Calu3 (cell line): Measurements from ENCODE around the gene WIPF3. TPM values are rescaled to one million over a fixed set of nuclear protein-coding genes. Genes with fewer than 3 reads are reported as not detected.

Source experiments
- BruUV-seq: library from RNA; stranded (reverse); fragments of 400-500 nt; replicated peaks from 2 replicates; lab custom pipeline; 2021; lab: Mats Ljungman, UMichigan
- CTCF ChIA-PET: fragments of 300-600 bp; sonication (Branson Sonifier 250); formaldehyde crosslinking; loops from one replicate; lab custom pipeline; 2022; ENCODE audit warnings: antibody characterized with exemption; lab: Charles Lee
- DNase-seq: peaks from one replicate; pipeline ENCODE4 v3.0.0; 2022
- H3K27ac Mint-ChIP-seq: one replicate; pipeline ENCODE4 v1.8.0; 2022; ENCODE audit warnings: mixed read lengths; ENCODE audit not compliant: unreplicated experiment
- H3K27me3 Mint-ChIP-seq: one replicate; pipeline ENCODE4 v1.8.0; 2022; ENCODE audit warnings: mixed read lengths; ENCODE audit not compliant: unreplicated experiment
- H3K36me3 Mint-ChIP-seq: one replicate; pipeline ENCODE4 v1.8.0; 2022; ENCODE audit warnings: mild to moderate bottlenecking, moderate library complexity, mixed read lengths; ENCODE audit not compliant: insufficient read depth, unreplicated experiment
- H3K4me1 Mint-ChIP-seq: one replicate; pipeline ENCODE4 v1.8.0; 2022; ENCODE audit warnings: mild to moderate bottlenecking, low read depth, mixed read lengths; ENCODE audit not compliant: unreplicated experiment
- H3K4me3 Mint-ChIP-seq: one replicate; pipeline ENCODE4 v1.8.0; 2022; ENCODE audit warnings: mild to moderate bottlenecking, low read depth, moderate library complexity, mixed read lengths; ENCODE audit not compliant: unreplicated experiment
- H3K9me3 Mint-ChIP-seq: one replicate; pipeline ENCODE4 v1.8.0; 2022; ENCODE audit warnings: low read depth, mixed read lengths; ENCODE audit not compliant: unreplicated experiment
- intact Hi-C: fragments of 100-400 bp; cut with micrococcal nuclease; formaldehyde crosslinking; loops from one replicate; pipeline ENCODE4 v1.10.0; 2022; ENCODE audit not compliant: unreplicated experiment
- total RNA-seq: library from RNA; stranded (reverse); gene quantifications from 2 replicates; pipeline ENCODE4 v1.2.3, GENCODE V29; 2022
- TF ChIP-seq, protein P1 (sequence below): fragments of 200-600 bp; IDR thresholded peaks from one replicate; pipeline ENCODE4 v1.8.0; 2022; ENCODE audit warnings: antibody characterized with exemption; ENCODE audit not compliant: unreplicated experiment

WIPF3 gene
- total RNA-seq, 1 experiment from 2014 or later = 4.9 TPM

- peaks cover 7% of the 10 kb centered on the region for H3K27me3 Mint-ChIP-seq
- no peaks in the 10 kb centered on the region for H3K36me3 Mint-ChIP-seq
- BruUV-seq = no TSS peak
- no peak overlapping the region for H3K27ac Mint-ChIP-seq
- intact Hi-C loops = no loop called here
- CTCF ChIA-PET = interaction anchor here (0.8 kb wide), 1 partner anchor 68 kb away, joined by 4 read pairs; no protein-coding TSS in a partner anchor
- H3K9me3 Mint-ChIP-seq = no peaks in the 10 kb centered on the region
- TF ChIP-seq, protein P1, sequence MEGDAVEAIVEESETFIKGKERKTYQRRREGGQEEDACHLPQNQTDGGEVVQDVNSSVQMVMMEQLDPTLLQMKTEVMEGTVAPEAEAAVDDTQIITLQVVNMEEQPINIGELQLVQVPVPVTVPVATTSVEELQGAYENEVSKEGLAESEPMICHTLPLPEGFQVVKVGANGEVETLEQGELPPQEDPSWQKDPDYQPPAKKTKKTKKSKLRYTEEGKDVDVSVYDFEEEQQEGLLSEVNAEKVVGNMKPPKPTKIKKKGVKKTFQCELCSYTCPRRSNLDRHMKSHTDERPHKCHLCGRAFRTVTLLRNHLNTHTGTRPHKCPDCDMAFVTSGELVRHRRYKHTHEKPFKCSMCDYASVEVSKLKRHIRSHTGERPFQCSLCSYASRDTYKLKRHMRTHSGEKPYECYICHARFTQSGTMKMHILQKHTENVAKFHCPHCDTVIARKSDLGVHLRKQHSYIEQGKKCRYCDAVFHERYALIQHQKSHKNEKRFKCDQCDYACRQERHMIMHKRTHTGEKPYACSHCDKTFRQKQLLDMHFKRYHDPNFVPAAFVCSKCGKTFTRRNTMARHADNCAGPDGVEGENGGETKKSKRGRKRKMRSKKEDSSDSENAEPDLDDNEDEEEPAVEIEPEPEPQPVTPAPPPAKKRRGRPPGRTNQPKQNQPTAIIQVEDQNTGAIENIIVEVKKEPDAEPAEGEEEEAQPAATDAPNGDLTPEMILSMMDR = no peak
- H3K4me1 Mint-ChIP-seq = peaks cover under 1% of the 10 kb centered on the region
- no peak for DNase-seq
- H3K4me3 Mint-ChIP-seq = no peak overlapping the region
Measured at GRCh38 chr7:29853072-29853471, 46.8 kb downstream of the WIPF3 start.

- H3K4me3 Mint-ChIP-seq = no peak overlapping the region
- BruUV-seq = no TSS peak
- H3K9me3 Mint-ChIP-seq = no peaks in the 10 kb centered on the region
- CTCF ChIA-PET = interaction anchor here (0.8 kb wide), 1 partner anchor 67 kb away, joined by 4 read pairs; no protein-coding TSS in a partner anchor
- intact Hi-C loops = no loop called here
- TF ChIP-seq, protein P1 = no peak
- no peak overlapping the region for H3K27ac Mint-ChIP-seq
- H3K4me1 Mint-ChIP-seq = no peaks in the 10 kb centered on the region
- no peak for DNase-seq
- H3K36me3 Mint-ChIP-seq = no peaks in the 10 kb centered on the region
- peaks cover 7% of the 10 kb centered on the region for H3K27me3 Mint-ChIP-seq
Measured at GRCh38 chr7:29853789-29854188, 47.5 kb downstream of the WIPF3 start.

DNA sequence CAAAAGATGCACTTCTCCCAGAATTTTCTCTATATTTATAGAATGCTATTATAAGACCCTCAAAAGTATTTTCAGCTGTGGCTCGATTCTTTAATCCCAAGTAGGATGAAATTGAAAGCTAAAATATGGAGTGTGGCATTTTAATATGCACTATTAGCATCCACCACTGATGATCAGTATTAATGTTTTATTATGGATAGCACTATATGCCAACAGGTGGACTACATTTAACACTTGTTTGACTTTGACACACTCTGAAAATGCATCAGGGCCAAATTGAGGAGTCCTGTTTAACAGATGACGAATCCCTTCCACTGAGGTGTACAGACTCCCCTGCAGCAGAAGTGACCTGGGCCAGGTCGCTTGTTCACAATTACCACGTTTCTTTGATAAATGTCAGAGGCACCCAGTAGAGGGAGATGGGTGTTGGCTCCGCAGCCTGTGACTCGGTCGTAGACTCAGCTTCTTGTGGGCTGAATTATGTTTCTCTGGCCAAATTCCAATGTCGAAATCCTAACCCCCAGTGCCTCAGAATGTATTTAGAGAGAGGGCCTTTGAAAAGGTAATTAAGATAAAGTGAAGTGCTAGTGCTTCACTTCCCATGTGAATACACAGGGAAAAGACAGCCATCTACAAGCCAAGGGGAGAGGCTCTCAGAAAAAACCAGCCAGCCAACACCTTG, 48.1 kb downstream of the WIPF3 start:
- H3K4me1 Mint-ChIP-seq = no peaks in the 10 kb centered on the region
- TF ChIP-seq, protein P1 = peak; percentile 33
- BruUV-seq = no TSS peak
- CTCF ChIA-PET = interaction anchor here (0.7 to 1.0 kb wide), 2 partner anchors 11 to 23 kb away, joined by 3 read pairs; no protein-coding TSS in a partner anchor
- peaks cover 7% of the 10 kb centered on the region for H3K27me3 Mint-ChIP-seq
- peak; percentile 58 for DNase-seq
- H3K27ac Mint-ChIP-seq = no peak overlapping the region
- intact Hi-C loops = no loop called here
- H3K9me3 Mint-ChIP-seq = no peaks in the 10 kb centered on the region
- H3K36me3 Mint-ChIP-seq = no peaks in the 10 kb centered on the region
- no peak overlapping the region for H3K4me3 Mint-ChIP-seq

GRCh38 chr7:29857654-29858053, 51.3 kb downstream of the WIPF3 start:
- Mint-ChIP-seq H3K36me3 (no peaks in the 10 kb centered on the region), H3K27me3 (peaks cover 7% of the 10 kb centered on the region), H3K27ac (no peak overlapping the region), H3K4me3 (no peak overlapping the region), H3K9me3 (no peaks in the 10 kb centered on the region), H3K4me1 (no peaks in the 10 kb centered on the region)
- CTCF ChIA-PET = no interaction called here
- no TSS peak for BruUV-seq
- no peak for DNase-seq
- TF ChIP-seq, protein P1 = no peak
- intact Hi-C loops = no loop called here
